Measurements from ENCODE around the gene SLAMF6. TPM values are rescaled to one million over a fixed set of nuclear protein-coding genes. Genes with fewer than 3 reads are reported as not detected.

The SLAMF6 gene
- total and polyA plus RNA-seq, 12 donors = 0.11 to 1.8 (median 0.97) TPM; not detected in 1

DNA sequence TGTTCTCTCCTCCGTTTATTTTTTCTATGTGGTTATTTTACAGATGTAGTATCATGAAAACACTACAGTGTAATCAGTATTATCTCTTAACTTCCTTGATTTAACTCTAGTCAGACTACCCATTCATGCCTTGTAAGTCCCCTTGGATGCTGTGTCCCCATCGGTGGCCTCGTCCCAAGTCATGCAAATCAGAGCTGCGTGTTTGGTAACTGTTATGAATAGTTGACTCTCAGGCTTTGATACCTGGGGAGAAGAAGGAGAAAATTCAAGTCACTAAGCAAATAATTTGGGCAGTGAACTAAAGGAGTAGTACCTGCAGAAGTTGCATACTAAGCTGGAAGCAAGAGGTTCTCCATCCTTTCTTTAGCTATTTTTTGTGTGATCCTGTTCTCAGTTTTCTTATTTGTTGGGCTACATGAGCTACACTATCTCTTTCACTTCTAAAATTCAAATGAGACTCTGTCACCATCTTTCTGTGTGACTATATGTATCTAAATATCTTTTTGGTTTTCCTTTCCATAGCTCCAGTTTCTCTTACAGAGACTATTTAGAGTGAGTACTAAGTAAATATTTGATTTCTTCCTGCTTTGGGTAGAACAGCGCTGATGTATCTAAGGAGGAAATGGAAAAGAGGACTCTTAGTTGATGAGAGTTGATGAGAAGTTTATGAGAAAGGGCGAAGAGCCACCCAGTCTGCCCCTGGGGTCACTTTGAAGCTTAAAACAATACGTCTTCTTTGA is 71.8 kb downstream of the SLAMF6 start:
- Histone ChIP-seq H3K4me1 (replicated peaks in 1 of 2) (no peaks in the 10 kb centered on the region), H3K9me3 (replicated peaks in 1 of 3) (no peaks in the 10 kb centered on the region), H3K27ac (no peak overlapping the region), H3K36me3 (replicated peaks in 1 of 2) (no peaks in the 10 kb centered on the region), H3K4me3 (no peak overlapping the region), H3K27me3 (peaks cover 3% of the 10 kb centered on the region)
- intact Hi-C loops (cut with DNase I) = no loop called here
- 69 to 79% (median 75%) methylated on average over 7 of the region's 7 CpGs for WGBS, 4 donors
- DNase-seq = no peak
- TF ChIP-seq, protein P1, sequence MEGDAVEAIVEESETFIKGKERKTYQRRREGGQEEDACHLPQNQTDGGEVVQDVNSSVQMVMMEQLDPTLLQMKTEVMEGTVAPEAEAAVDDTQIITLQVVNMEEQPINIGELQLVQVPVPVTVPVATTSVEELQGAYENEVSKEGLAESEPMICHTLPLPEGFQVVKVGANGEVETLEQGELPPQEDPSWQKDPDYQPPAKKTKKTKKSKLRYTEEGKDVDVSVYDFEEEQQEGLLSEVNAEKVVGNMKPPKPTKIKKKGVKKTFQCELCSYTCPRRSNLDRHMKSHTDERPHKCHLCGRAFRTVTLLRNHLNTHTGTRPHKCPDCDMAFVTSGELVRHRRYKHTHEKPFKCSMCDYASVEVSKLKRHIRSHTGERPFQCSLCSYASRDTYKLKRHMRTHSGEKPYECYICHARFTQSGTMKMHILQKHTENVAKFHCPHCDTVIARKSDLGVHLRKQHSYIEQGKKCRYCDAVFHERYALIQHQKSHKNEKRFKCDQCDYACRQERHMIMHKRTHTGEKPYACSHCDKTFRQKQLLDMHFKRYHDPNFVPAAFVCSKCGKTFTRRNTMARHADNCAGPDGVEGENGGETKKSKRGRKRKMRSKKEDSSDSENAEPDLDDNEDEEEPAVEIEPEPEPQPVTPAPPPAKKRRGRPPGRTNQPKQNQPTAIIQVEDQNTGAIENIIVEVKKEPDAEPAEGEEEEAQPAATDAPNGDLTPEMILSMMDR (IDR thresholded peaks at IDR 0.05) = no peak
- TF ChIP-seq POLR2A (IDR thresholded peaks at IDR 0.05) = no peak

DNA sequence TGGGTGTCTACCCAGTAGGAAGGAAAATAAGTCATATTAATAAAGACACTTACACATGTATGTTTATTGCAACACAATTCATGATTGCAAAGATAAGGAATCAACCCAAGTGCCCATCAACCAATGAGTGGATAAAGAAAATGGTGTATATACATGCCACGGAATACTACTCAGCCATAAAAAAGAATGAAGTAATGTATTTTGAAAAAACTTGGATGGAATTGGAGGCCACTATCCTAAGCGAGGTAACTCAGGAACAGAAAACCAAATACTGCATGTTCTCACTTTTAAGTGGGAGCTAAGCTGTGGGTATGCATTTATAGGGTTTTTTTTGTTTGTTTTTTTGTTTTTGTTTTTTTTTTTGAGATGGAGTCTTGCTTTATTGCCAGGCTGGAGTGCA is 73.6 kb downstream of the SLAMF6 start:
- no peak for DNase-seq
- TF ChIP-seq POLR2A (IDR thresholded peaks at IDR 0.05) = no peak
- TF ChIP-seq, protein P1 (IDR thresholded peaks at IDR 0.05) = no peak
- Histone ChIP-seq H3K4me3 (no peak overlapping the region), H3K36me3 (replicated peaks in 1 of 2) (no peaks in the 10 kb centered on the region), H3K27me3 (peaks cover 3% of the 10 kb centered on the region), H3K9me3 (replicated peaks in 1 of 3) (no peaks in the 10 kb centered on the region), H3K27ac (no peak overlapping the region), H3K4me1 (replicated peaks in 1 of 2) (no peaks in the 10 kb centered on the region)
- intact Hi-C loops (cut with DNase I) = no loop called here
- 71 to 76% (median 74%) methylated on average over 2 of the region's 2 CpGs for WGBS, 4 donors

DNA sequence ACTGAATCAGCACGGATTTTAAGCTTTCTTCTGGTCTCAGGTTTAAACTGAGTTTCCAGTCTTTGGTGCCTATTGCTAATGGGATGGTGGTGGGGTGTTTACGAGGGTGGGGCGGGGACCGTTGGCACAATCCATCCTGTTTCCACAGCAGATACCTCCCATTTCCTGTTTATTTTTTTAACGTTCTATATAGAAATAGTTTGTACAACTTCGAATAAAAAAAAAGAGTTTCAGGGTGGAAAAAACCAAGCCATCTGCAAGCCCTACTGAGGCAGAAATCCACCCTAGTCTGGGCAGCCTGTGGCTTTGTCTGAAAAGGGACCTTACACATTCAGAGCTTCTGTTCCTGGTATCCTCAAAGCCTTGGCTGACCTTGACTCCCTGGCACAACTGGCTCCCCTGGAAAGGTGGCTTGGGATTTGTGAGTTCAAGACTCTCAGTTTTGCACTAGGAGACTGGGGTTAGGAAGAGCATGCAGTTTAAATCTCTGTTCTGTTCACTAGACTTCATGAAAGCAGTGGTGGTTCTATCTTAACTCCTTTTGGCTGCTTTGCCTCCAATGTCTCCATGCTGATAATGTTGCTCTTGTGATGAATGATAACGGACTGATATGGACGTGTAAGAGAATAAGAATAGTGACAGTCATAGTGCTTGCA is 76.0 kb downstream of the SLAMF6 start:
- no peak for DNase-seq
- Histone ChIP-seq H3K36me3 (replicated peaks in 1 of 2) (no peaks in the 10 kb centered on the region), H3K4me3 (no peak overlapping the region), H3K4me1 (replicated peaks in 1 of 2) (no peaks in the 10 kb centered on the region), H3K27me3 (peaks cover 3% of the 10 kb centered on the region), H3K27ac (no peak overlapping the region), H3K9me3 (replicated peaks in 1 of 3) (no peaks in the 10 kb centered on the region)
- TF ChIP-seq, protein P1 (IDR thresholded peaks at IDR 0.05) = no peak
- TF ChIP-seq POLR2A (IDR thresholded peaks at IDR 0.05) = no peak
- 48 to 60% (median 55%) methylated on average over 8 of the region's 8 CpGs for WGBS, 4 donors
- intact Hi-C loops (cut with DNase I) = no loop called here

DNA sequence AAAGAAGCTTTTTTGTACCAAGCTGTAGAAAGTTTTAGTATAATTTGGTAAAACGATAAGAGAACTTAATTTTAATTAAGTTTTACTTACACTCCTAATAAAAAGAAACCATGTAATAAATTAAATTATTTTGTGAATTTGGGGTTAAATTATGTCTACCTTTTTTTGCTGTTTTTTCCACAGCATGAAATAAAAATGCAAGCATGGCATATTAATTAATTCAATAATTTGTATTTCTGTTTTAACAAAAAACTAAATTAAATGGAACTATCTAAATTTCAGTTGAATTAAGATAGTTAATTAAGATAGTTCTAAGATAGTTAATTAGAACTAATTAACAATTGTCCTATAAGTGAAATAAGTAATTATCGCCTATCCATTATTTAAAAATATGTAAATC is 83.3 kb downstream of the SLAMF6 start:
- WGBS, 4 donors = 44 to 69% (median 66%) methylated on average over 2 of the region's 2 CpGs

More for the DNA sequence above, 83.3 kb downstream of the SLAMF6 start:
- Histone ChIP-seq H3K36me3 (replicated peaks in 1 of 2) (no peaks in the 10 kb centered on the region), H3K9me3 (replicated peaks in 1 of 3) (no peaks in the 10 kb centered on the region), H3K27me3 (no peaks in the 10 kb centered on the region), H3K4me1 (replicated peaks in 1 of 2) (no peaks in the 10 kb centered on the region), H3K27ac (no peak overlapping the region), H3K4me3 (no peak overlapping the region)
- intact Hi-C loops (cut with DNase I) = no loop called here
- TF ChIP-seq, protein P1 (IDR thresholded peaks at IDR 0.05) = no peak
- no peak for TF ChIP-seq POLR2A (IDR thresholded peaks at IDR 0.05)
- DNase-seq = no peak
